SJCRH30 (cell line): ENCODE measurements around the gene MAPK4. TPM values are rescaled to one million over a fixed set of nuclear protein-coding genes. Genes with fewer than 3 reads are reported as not detected.
A peak's percentile ranks its signal among the peaks of the same experiment; 100 is the strongest.
"Not testable (repeated sequence)": the region's sequence is repeated elsewhere in the genome, so short reads cannot be mapped to it uniquely, and the experiment has no call there.

Experiments
- DNase-seq, 2 experiments: peaks; one replicate each; pipeline ENCODE4 v3.0.0-alpha.2; 2015 to 2020
- H3K27ac ChIP-seq: fragments of 250-450 bp; sonication (Bioruptor Pico); 2 replicates; pipeline ENCODE4 v1.5.1; 2020; ENCODE audit warnings: mild to moderate bottlenecking, moderate library complexity
- H3K27me3 ChIP-seq: fragments of 250-450 bp; sonication (Bioruptor Pico); 2 replicates; pipeline ENCODE4 v1.5.1; 2020; ENCODE audit warnings: mild to moderate bottlenecking, moderate library complexity
- H3K36me3 ChIP-seq: fragments of 250-450 bp; sonication (Bioruptor Pico); 2 replicates; pipeline ENCODE4 v1.5.1; 2020; ENCODE audit warnings: mild to moderate bottlenecking, moderate library complexity
- H3K4me1 ChIP-seq: fragments of 250-450 bp; sonication (Bioruptor Pico); 2 replicates; pipeline ENCODE4 v1.5.1; 2020; ENCODE audit warnings: mild to moderate bottlenecking, moderate library complexity
- H3K4me3 ChIP-seq: fragments of 250-450 bp; sonication (Bioruptor Pico); 2 replicates; pipeline ENCODE4 v1.5.1; 2020; ENCODE audit warnings: mild to moderate bottlenecking, moderate library complexity
- H3K9me3 ChIP-seq: fragments of 250-450 bp; sonication (Bioruptor Pico); replicated peaks from 2 replicates; pipeline ENCODE4 v1.5.1; 2020; ENCODE audit warnings: mild to moderate bottlenecking, moderate library complexity
- total RNA-seq: library from RNA; depleted of rRNA; stranded (reverse); fragments of >200 nt; shearing (Covaris generic); gene quantifications from 2 replicates; pipeline ENCODE4 v1.2.3, GENCODE V29; 2014

Gene MAPK4
- total RNA-seq, 1 experiment from 2014 or later, result not detected

GRCh38 chr18:50594012-50594411, 34.1 kb downstream of the MAPK4 start:
- Histone ChIP-seq H3K27ac (no peak overlapping the region), H3K9me3 (no peaks in the 10 kb centered on the region), H3K4me3 (no peak overlapping the region), H3K4me1 (no peaks in the 10 kb centered on the region), H3K27me3 (no peaks in the 10 kb centered on the region), H3K36me3 (no peaks in the 10 kb centered on the region)
- DNase-seq, result no peak

GRCh38 chr18:50594942-50595341, 35.1 kb downstream of the MAPK4 start:
- Histone ChIP-seq H3K4me3 (no peak overlapping the region), H3K27me3 (no peaks in the 10 kb centered on the region), H3K4me1 (no peaks in the 10 kb centered on the region), H3K27ac (no peak overlapping the region), H3K9me3 (no peaks in the 10 kb centered on the region), H3K36me3 (no peaks in the 10 kb centered on the region)
- no peak for DNase-seq

- no peaks in the 10 kb centered on the region for H3K4me1 ChIP-seq
- no peaks in the 10 kb centered on the region for H3K9me3 ChIP-seq
- no peak overlapping the region for H3K4me3 ChIP-seq
- no peak for DNase-seq
- no peak overlapping the region for H3K27ac ChIP-seq
- no peaks in the 10 kb centered on the region for H3K36me3 ChIP-seq
- H3K27me3 ChIP-seq, result no peaks in the 10 kb centered on the region
Measured at GRCh38 chr18:50602466-50602865, 42.6 kb downstream of the MAPK4 start.

- H3K9me3 ChIP-seq, result no peaks in the 10 kb centered on the region
- H3K36me3 ChIP-seq, result no peaks in the 10 kb centered on the region
- no peak overlapping the region for H3K4me3 ChIP-seq
- H3K27ac ChIP-seq, result no peak overlapping the region
- no peak for DNase-seq
- H3K27me3 ChIP-seq, result no peaks in the 10 kb centered on the region
- no peaks in the 10 kb centered on the region for H3K4me1 ChIP-seq
Measured at GRCh38 chr18:50606609-50607008, 46.7 kb downstream of the MAPK4 start.

- no peaks in the 10 kb centered on the region for H3K27me3 ChIP-seq
- no peak for DNase-seq
- H3K36me3 ChIP-seq, result no peaks in the 10 kb centered on the region
- H3K4me1 ChIP-seq, result no peaks in the 10 kb centered on the region
- no peak overlapping the region for H3K4me3 ChIP-seq
- H3K27ac ChIP-seq, result no peak overlapping the region
- no peaks in the 10 kb centered on the region for H3K9me3 ChIP-seq
Measured at GRCh38 chr18:50607378-50607926, 47.6 kb downstream of the MAPK4 start.

- H3K4me1 ChIP-seq, H3K4me3 ChIP-seq, H3K36me3 ChIP-seq, H3K27me3 ChIP-seq, DNase-seq, H3K27ac ChIP-seq, H3K9me3 ChIP-seq: not testable (repeated sequence)
Measured at GRCh38 chr18:50609171-50609570, 49.3 kb downstream of the MAPK4 start.

GRCh38 chr18:50610349-50610748, 50.5 kb downstream of the MAPK4 start:
- H3K9me3 ChIP-seq, result no peaks in the 10 kb centered on the region
- H3K27ac ChIP-seq, result no peak overlapping the region
- H3K4me3 ChIP-seq, result no peak overlapping the region
- H3K27me3 ChIP-seq, result no peaks in the 10 kb centered on the region
- peak in 1 of 2 experiments; percentile 10 for DNase-seq
- no peaks in the 10 kb centered on the region for H3K36me3 ChIP-seq
- no peaks in the 10 kb centered on the region for H3K4me1 ChIP-seq

GRCh38 chr18:50611529-50611941, 51.6 kb downstream of the MAPK4 start:
- Histone ChIP-seq H3K4me3 (no peak overlapping the region), H3K27me3 (no peaks in the 10 kb centered on the region), H3K27ac (no peak overlapping the region), H3K4me1 (no peaks in the 10 kb centered on the region), H3K36me3 (no peaks in the 10 kb centered on the region), H3K9me3 (no peaks in the 10 kb centered on the region)
- no peak for DNase-seq

- Histone ChIP-seq H3K4me1 (no peaks in the 10 kb centered on the region), H3K27ac (no peak overlapping the region), H3K27me3 (no peaks in the 10 kb centered on the region), H3K4me3 (no peak overlapping the region), H3K36me3 (no peaks in the 10 kb centered on the region), H3K9me3 (no peaks in the 10 kb centered on the region)
- DNase-seq, result no peak
Measured at GRCh38 chr18:50614838-50615237, 55.0 kb downstream of the MAPK4 start.

- Histone ChIP-seq H3K27me3 (no peaks in the 10 kb centered on the region), H3K4me3 (no peak overlapping the region), H3K9me3 (no peaks in the 10 kb centered on the region), H3K27ac (no peak overlapping the region), H3K36me3 (no peaks in the 10 kb centered on the region), H3K4me1 (no peaks in the 10 kb centered on the region)
- no peak for DNase-seq
Measured at GRCh38 chr18:50616484-50617048, 56.7 kb downstream of the MAPK4 start.

- H3K27ac ChIP-seq, result no peak overlapping the region
- no peaks in the 10 kb centered on the region for H3K4me1 ChIP-seq
- no peaks in the 10 kb centered on the region for H3K9me3 ChIP-seq
- H3K36me3 ChIP-seq, result no peaks in the 10 kb centered on the region
- no peak overlapping the region for H3K4me3 ChIP-seq
- no peak for DNase-seq
- no peaks in the 10 kb centered on the region for H3K27me3 ChIP-seq
Measured at GRCh38 chr18:50619861-50620275, 60.0 kb downstream of the MAPK4 start.

GRCh38 chr18:50620319-50620718, 60.4 kb downstream of the MAPK4 start:
- Histone ChIP-seq H3K36me3 (no peaks in the 10 kb centered on the region), H3K27ac (no peak overlapping the region), H3K27me3 (no peaks in the 10 kb centered on the region), H3K4me3 (no peak overlapping the region), H3K4me1 (no peaks in the 10 kb centered on the region), H3K9me3 (no peaks in the 10 kb centered on the region)
- DNase-seq, result no peak

GRCh38 chr18:50621366-50621765, 61.5 kb downstream of the MAPK4 start:
- no peak overlapping the region for H3K27ac ChIP-seq
- no peaks in the 10 kb centered on the region for H3K4me1 ChIP-seq
- H3K9me3 ChIP-seq, result no peaks in the 10 kb centered on the region
- H3K27me3 ChIP-seq, result no peaks in the 10 kb centered on the region
- H3K36me3 ChIP-seq, result no peaks in the 10 kb centered on the region
- DNase-seq, result no peak
- no peak overlapping the region for H3K4me3 ChIP-seq

GRCh38 chr18:50622320-50622719, 62.4 kb downstream of the MAPK4 start:
- no peaks in the 10 kb centered on the region for H3K9me3 ChIP-seq
- no peaks in the 10 kb centered on the region for H3K27me3 ChIP-seq
- no peaks in the 10 kb centered on the region for H3K36me3 ChIP-seq
- DNase-seq, result no peak
- H3K4me1 ChIP-seq, result no peaks in the 10 kb centered on the region
- H3K27ac ChIP-seq, result no peak overlapping the region
- H3K4me3 ChIP-seq, result no peak overlapping the region

- no peak for DNase-seq
- Histone ChIP-seq H3K9me3 (no peaks in the 10 kb centered on the region), H3K27ac (no peak overlapping the region), H3K27me3 (no peaks in the 10 kb centered on the region), H3K4me3 (no peak overlapping the region), H3K36me3 (no peaks in the 10 kb centered on the region), H3K4me1 (no peaks in the 10 kb centered on the region)
Measured at GRCh38 chr18:50622865-50623393, 63.0 kb downstream of the MAPK4 start.
